ENCODE measurements around the gene LGALS7. TPM values are rescaled to one million over a fixed set of nuclear protein-coding genes. Genes with fewer than 3 reads are reported as not detected.
"Not testable (repeated sequence)": the region's sequence is repeated elsewhere in the genome, so short reads cannot be mapped to it uniquely, and the experiment has no call there.

Gene LGALS7
- total and polyA plus RNA-seq, 8 donors: 0.58 to 1.4 TPM; not detected in 6

GRCh38 chr19:38781058-38781457, 7.7 kb upstream of the LGALS7 start:
- Histone ChIP-seq H3K9me3 (no peaks in the 10 kb centered on the region), H3K27me3 (no peaks in the 10 kb centered on the region), H3K4me1 (no peaks in the 10 kb centered on the region), H3K27ac (no peak overlapping the region), H3K4me3 (no peak overlapping the region), H3K36me3 (no peaks in the 10 kb centered on the region)
- ATAC-seq (no peak), DNase-seq (no peak)
- no peak for TF ChIP-seq CTCF (IDR thresholded peaks at IDR 0.05)
- intact Hi-C loops (cut with DNase I): no loop called here

- intact Hi-C loops (cut with DNase I): no loop called here
- no peak for ATAC-seq
- H3K27me3 ChIP-seq: no peaks in the 10 kb centered on the region
- H3K9me3 ChIP-seq: no peaks in the 10 kb centered on the region
- no peak for DNase-seq
- H3K27ac ChIP-seq: no peak overlapping the region
- H3K4me3 ChIP-seq: no peak overlapping the region
- H3K36me3 ChIP-seq: no peaks in the 10 kb centered on the region
- TF ChIP-seq CTCF (IDR thresholded peaks at IDR 0.05): no peak
- no peaks in the 10 kb centered on the region for H3K4me1 ChIP-seq
These were observed 7.1 kb upstream of the LGALS7 start for GRCh38 chr19:38780443-38780842.

GRCh38 chr19:38778733-38779132, 5.4 kb upstream of the LGALS7 start:
- intact Hi-C loops (cut with DNase I): no loop called here
- H3K4me3 ChIP-seq: no peak overlapping the region

GRCh38 chr19:38774181-38774950, 1.0 kb upstream of the LGALS7 start:
- Histone ChIP-seq H3K27ac (no peak overlapping the region), H3K27me3 (no peaks in the 10 kb centered on the region), H3K36me3 (no peaks in the 10 kb centered on the region), H3K9me3 (no peaks in the 10 kb centered on the region), H3K4me3 (no peak overlapping the region), H3K4me1 (peaks cover 0 to 6% of the 10 kb centered on the region in 2 donors)
- no peak for DNase-seq
- TF ChIP-seq CTCF (IDR thresholded peaks at IDR 0.05): no peak
- ATAC-seq: no peak
- intact Hi-C loops (cut with DNase I): no loop called here

More at GRCh38 chr19:38778733-38779132, 5.4 kb upstream of the LGALS7 start:
- no peak for TF ChIP-seq CTCF (IDR thresholded peaks at IDR 0.05)
- DNase-seq (no peak), ATAC-seq (no peak)
- H3K4me1 ChIP-seq: no peaks in the 10 kb centered on the region
- no peaks in the 10 kb centered on the region for H3K9me3 ChIP-seq
- no peaks in the 10 kb centered on the region for H3K36me3 ChIP-seq
- H3K27me3 ChIP-seq: no peaks in the 10 kb centered on the region
- no peak overlapping the region for H3K27ac ChIP-seq

- intact Hi-C loops (cut with DNase I); DNase-seq; H3K9me3 ChIP-seq; H3K27ac ChIP-seq; H3K27me3 ChIP-seq; H3K4me3 ChIP-seq; H3K36me3 ChIP-seq; H3K4me1 ChIP-seq: not testable (repeated sequence)
- peak; percentile 6 for ATAC-seq
These were observed 1.7 kb downstream of the LGALS7 start for GRCh38 chr19:38771569-38771968.

- H3K9me3 ChIP-seq; H3K36me3 ChIP-seq; H3K27me3 ChIP-seq; DNase-seq; intact Hi-C loops (cut with DNase I); H3K4me1 ChIP-seq; H3K4me3 ChIP-seq; H3K27ac ChIP-seq: not testable (repeated sequence)
- ATAC-seq: peak; percentile 95
These were observed 2.4 kb downstream of the LGALS7 start for GRCh38 chr19:38770949-38771275.

GRCh38 chr19:38770228-38770948, 2.9 kb downstream of the LGALS7 start:
- intact Hi-C loops (cut with DNase I); H3K36me3 ChIP-seq; H3K4me1 ChIP-seq; H3K27me3 ChIP-seq; DNase-seq; H3K9me3 ChIP-seq: not testable (repeated sequence)
- H3K27ac ChIP-seq: peak overlapping the region in 1 of 2 donors; percentile 60
- ATAC-seq: peak; percentile 33
- peak overlapping the region in 1 of 2 donors; percentile 43 for H3K4me3 ChIP-seq

Data from left lung (tissue), 10 donors.